Neural cell (in vitro differentiated cells): ENCODE results near the gene PHOSPHO2. TPM values are rescaled to one million over a fixed set of nuclear protein-coding genes. Genes with fewer than 3 reads are reported as not detected.

ENCODE experiments used
- H2AFZ ChIP-seq: fragments of 200-600, 300-800 bp; sonication (generic), shearing (Covaris generic); 2 replicates; pipeline ENCODE4 v1.6.0; 2014; ENCODE audit warnings: low read depth, mild to moderate bottlenecking, antibody characterized with exemption, low read length, moderate library complexity
- H3F3A ChIP-seq: fragments of 200-600 bp; shearing (Covaris generic); 2 replicates; pipeline ENCODE4 v1.6.1; 2016; ENCODE audit warnings: mild to moderate bottlenecking, moderate library complexity, mixed read lengths, antibody characterized with exemption, low read length; ENCODE audit not compliant: insufficient read depth, poor library complexity, severe bottlenecking
- H3K27ac ChIP-seq: fragments of 200-600, 300-800 bp; sonication (generic), shearing (Covaris generic); 2 replicates; pipeline ENCODE4 v1.5.1; 2014; ENCODE audit warnings: mild to moderate bottlenecking, low read length, moderate library complexity
- H3K27me3 ChIP-seq: fragments of 300-800, 200-600 bp; sonication (generic), shearing (Covaris generic); 2 replicates; pipeline ENCODE4 v1.6.0; 2014; ENCODE audit warnings: mild to moderate bottlenecking, low read depth, low read length, moderate library complexity; ENCODE audit not compliant: insufficient read depth
- H3K36me3 ChIP-seq: fragments of 300-800, 200-600 bp; sonication (generic), shearing (Covaris generic); 2 replicates; pipeline ENCODE4 v1.5.1; 2014; ENCODE audit warnings: mild to moderate bottlenecking, antibody characterized with exemption, low read length, moderate library complexity; ENCODE audit not compliant: insufficient read depth
- H3K4me2 ChIP-seq: fragments of 300-800, 200-600 bp; sonication (generic), shearing (Covaris generic); 2 replicates; pipeline ENCODE4 v1.6.0; 2014; ENCODE audit warnings: mild to moderate bottlenecking, low read length
- H3K4me3 ChIP-seq: fragments of 300-800, 200-600 bp; sonication (generic), shearing (Covaris generic); 2 replicates; pipeline ENCODE4 v1.5.1; 2014; ENCODE audit warnings: mild to moderate bottlenecking, low read length, moderate library complexity
- H3K79me2 ChIP-seq: fragments of 200-600 bp; shearing (Covaris generic); replicated peaks from 2 replicates; pipeline ENCODE4 v1.6.0; 2014; ENCODE audit warnings: mild to moderate bottlenecking, low read length, moderate library complexity; ENCODE audit not compliant: insufficient read depth
- H3K9ac ChIP-seq: fragments of 300-800, 200-600 bp; sonication (generic), shearing (Covaris generic); 2 replicates; pipeline ENCODE4 v1.6.1; 2016; ENCODE audit warnings: mild to moderate bottlenecking, low read length, mixed read lengths
- H3K9me2 ChIP-seq: fragments of 200-600 bp; shearing (Covaris generic); 2 replicates; pipeline ENCODE4 v1.6.1; 2016; ENCODE audit warnings: mild to moderate bottlenecking, low read length, mixed read lengths; ENCODE audit not compliant: insufficient read depth
- H3K9me3 ChIP-seq: fragments of 200-600, 300-800 bp; sonication (generic), shearing (Covaris generic); 2 replicates; pipeline ENCODE4 v1.6.1; 2016; ENCODE audit warnings: mild to moderate bottlenecking, mixed run types, low read length, moderate library complexity, mixed read lengths
- H4K20me1 ChIP-seq: fragments of 200-600 bp; shearing (Covaris generic); 2 replicates; pipeline ENCODE4 v1.6.1; 2016; ENCODE audit warnings: mild to moderate bottlenecking, mixed run types; ENCODE audit not compliant: insufficient read depth
- EP300 ChIP-seq: fragments of 450-650 bp; conservative IDR thresholded peaks from 2 replicates; pipeline ENCODE4 v1.6.1; 2014; ENCODE audit warnings: antibody characterized with exemption, mild to moderate bottlenecking, moderate library complexity; ENCODE audit not compliant: poor library complexity, severe bottlenecking
- EZH2 ChIP-seq: fragments of 200-600, 300-800 bp; shearing (Covaris generic), sonication (generic); IDR thresholded peaks from 2 replicates; pipeline ENCODE4 v1.6.1; 2014; ENCODE audit warnings: antibody characterized with exemption, low read length, borderline replicate concordance, mild to moderate bottlenecking; ENCODE audit not compliant: insufficient read depth, poor library complexity, severe bottlenecking
- MXI1 ChIP-seq: fragments of 450-650 bp; conservative IDR thresholded peaks from 2 replicates; pipeline ENCODE4 v1.6.1; 2014; ENCODE audit warnings: antibody characterized with exemption, mild to moderate bottlenecking; ENCODE audit not compliant: poor library complexity, severe bottlenecking
- POLR2AphosphoS5 ChIP-seq: IDR thresholded peaks from 2 replicates; pipeline ENCODE4 v1.6.1; 2012
- RAD21 ChIP-seq: fragments of 450-650 bp; conservative IDR thresholded peaks from 2 replicates; pipeline ENCODE4 v1.6.1; 2014; ENCODE audit warnings: antibody characterized with exemption, mild to moderate bottlenecking, moderate library complexity
- REST ChIP-seq: IDR thresholded peaks from 2 replicates; pipeline ENCODE4 v1.6.1; 2012; ENCODE audit warnings: borderline replicate concordance
- SMC3 ChIP-seq: fragments of 450-650 bp; conservative IDR thresholded peaks from 2 replicates; pipeline ENCODE4 v1.6.1; 2014; ENCODE audit warnings: antibody characterized with exemption, mild to moderate bottlenecking, moderate library complexity; ENCODE audit not compliant: poor library complexity
- TAF1 ChIP-seq: IDR thresholded peaks from 2 replicates; pipeline ENCODE4 v1.6.1; 2012; ENCODE audit warnings: low read depth
- polyA plus RNA-seq: library from polyadenylated mRNA; depleted of rRNA; stranded (reverse); fragments of >200 nt; gene quantifications from 2 replicates; pipeline ENCODE4 v1.2.3, GENCODE V29; 2014
- TF ChIP-seq, protein P1 (sequence below): fragments of 450-650 bp; IDR thresholded peaks from 2 replicates; pipeline ENCODE4 v1.5.1; 2014; ENCODE audit warnings: antibody characterized with exemption, mild to moderate bottlenecking, moderate library complexity; ENCODE audit not compliant: poor library complexity, severe bottlenecking

The PHOSPHO2 gene
- polyA plus RNA-seq, 1 donor from 2014 or later: 25.4 TPM

GRCh38 chr2:169690958-169691357, 3.3 kb upstream of the PHOSPHO2 start:
- H3K9me3 ChIP-seq: no peaks in the 10 kb centered on the region

DNA sequence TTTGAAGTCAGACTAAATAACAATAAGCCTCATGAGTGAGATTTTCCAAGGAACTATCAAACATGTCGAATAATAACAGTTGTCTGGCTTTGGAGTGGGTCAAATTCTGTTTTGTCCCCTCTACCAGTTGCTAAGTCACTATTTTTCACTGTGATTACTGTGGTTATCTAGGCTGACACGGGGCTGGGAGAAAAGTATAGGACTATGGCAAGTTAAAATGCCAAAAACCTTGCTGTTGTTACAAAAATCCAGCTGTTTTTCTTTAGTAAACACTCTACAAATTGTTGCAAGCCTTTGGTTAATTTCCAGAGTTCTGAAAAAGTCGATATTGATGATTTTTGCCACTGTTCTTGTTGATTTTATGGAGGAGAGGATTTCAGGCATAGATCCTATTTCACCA, 1.6 kb upstream of the PHOSPHO2 start:
- Histone ChIP-seq H3K9me2 (no peaks in the 10 kb centered on the region), H3K27ac (no peak overlapping the region)
- no peak for TF ChIP-seq EP300
- no peak for TF ChIP-seq SMC3
- no peak for TF ChIP-seq TAF1
- TF ChIP-seq REST: no peak
- TF ChIP-seq POLR2AphosphoS5: no peak
- no peak for TF ChIP-seq MXI1
- TF ChIP-seq RAD21: no peak
- TF ChIP-seq EZH2: no peak

More at GRCh38 chr2:169690958-169691357, 3.3 kb upstream of the PHOSPHO2 start:
- Histone ChIP-seq H3K79me2 (peaks cover 12% of the 10 kb centered on the region), H4K20me1 (no peaks in the 10 kb centered on the region), H3K9ac (no peak overlapping the region), H3K4me2 (no peak overlapping the region), H3K27ac (no peak overlapping the region), H3K27me3 (no peaks in the 10 kb centered on the region), H2AFZ (no peak overlapping the region), H3F3A (no peaks in the 10 kb centered on the region), H3K9me2 (no peaks in the 10 kb centered on the region), H3K4me3 (no peak overlapping the region), H3K36me3 (no peaks in the 10 kb centered on the region)
- TF ChIP-seq TAF1: no peak
- TF ChIP-seq SMC3: no peak
- TF ChIP-seq, protein P1, sequence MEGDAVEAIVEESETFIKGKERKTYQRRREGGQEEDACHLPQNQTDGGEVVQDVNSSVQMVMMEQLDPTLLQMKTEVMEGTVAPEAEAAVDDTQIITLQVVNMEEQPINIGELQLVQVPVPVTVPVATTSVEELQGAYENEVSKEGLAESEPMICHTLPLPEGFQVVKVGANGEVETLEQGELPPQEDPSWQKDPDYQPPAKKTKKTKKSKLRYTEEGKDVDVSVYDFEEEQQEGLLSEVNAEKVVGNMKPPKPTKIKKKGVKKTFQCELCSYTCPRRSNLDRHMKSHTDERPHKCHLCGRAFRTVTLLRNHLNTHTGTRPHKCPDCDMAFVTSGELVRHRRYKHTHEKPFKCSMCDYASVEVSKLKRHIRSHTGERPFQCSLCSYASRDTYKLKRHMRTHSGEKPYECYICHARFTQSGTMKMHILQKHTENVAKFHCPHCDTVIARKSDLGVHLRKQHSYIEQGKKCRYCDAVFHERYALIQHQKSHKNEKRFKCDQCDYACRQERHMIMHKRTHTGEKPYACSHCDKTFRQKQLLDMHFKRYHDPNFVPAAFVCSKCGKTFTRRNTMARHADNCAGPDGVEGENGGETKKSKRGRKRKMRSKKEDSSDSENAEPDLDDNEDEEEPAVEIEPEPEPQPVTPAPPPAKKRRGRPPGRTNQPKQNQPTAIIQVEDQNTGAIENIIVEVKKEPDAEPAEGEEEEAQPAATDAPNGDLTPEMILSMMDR: no peak
- no peak for TF ChIP-seq POLR2AphosphoS5
- TF ChIP-seq RAD21: no peak
- TF ChIP-seq REST: no peak
- TF ChIP-seq MXI1: no peak
- TF ChIP-seq EP300: no peak
- TF ChIP-seq EZH2: no peak

More for the DNA sequence above, 1.6 kb upstream of the PHOSPHO2 start:
- Histone ChIP-seq H3K27me3 (no peaks in the 10 kb centered on the region), H3K4me2 (no peak overlapping the region), H3K36me3 (no peaks in the 10 kb centered on the region), H2AFZ (no peak overlapping the region), H3F3A (no peaks in the 10 kb centered on the region), H3K4me3 (no peak overlapping the region), H4K20me1 (no peaks in the 10 kb centered on the region), H3K9ac (no peak overlapping the region), H3K79me2 (peaks cover 13% of the 10 kb centered on the region), H3K9me3 (no peaks in the 10 kb centered on the region)
